Measurements from ENCODE around the gene BRD7. TPM values are rescaled to one million over a fixed set of nuclear protein-coding genes. Genes with fewer than 3 reads are reported as not detected.

Gene BRD7
- total and polyA plus RNA-seq, 2 of the 4 experiments (the other 2 are of a cell fraction), result 24.8 to 29.9 TPM

GRCh38 chr16:50360033-50360778 is 8.6 kb downstream of the BRD7 start:
- POLR2A ChIA-PET (ENCODE audit: unreplicated experiment), result no interaction called here
- in situ Hi-C loops (cut with MboI; ENCODE audit: low sequenced_read_pairs), result loop anchor here (25.0 kb wide), 1 partner anchor 273 kb away; no protein-coding TSS in a partner anchor

More at GRCh38 chr16:50360033-50360778, 8.6 kb downstream of the BRD7 start:
- no peak overlapping the region for H2AK9ac ChIP-seq (replicated peaks; ENCODE audit: low read depth, low read length, poor library complexity)
- TF ChIP-seq CHD1 (IDR thresholded peaks at IDR 0.05; ENCODE audit: low read depth, low read length) (no peak), USF2 (IDR thresholded peaks at IDR 0.05; ENCODE audit: low read depth, low read length) (no peak), MXI1 (IDR thresholded peaks at IDR 0.05; ENCODE audit: borderline replicate concordance, low read depth, low read length) (no peak), SMC3 (IDR thresholded peaks at IDR 0.05; ENCODE audit: low read depth, low read length) (no peak), RCOR1 (IDR thresholded peaks at IDR 0.05; ENCODE audit: insufficient replicate concordance, low read length) (no peak), ELK1 (IDR thresholded peaks at IDR 0.05; ENCODE audit: borderline replicate concordance, low read depth, low read length) (no peak), NFE2L2 (IDR thresholded peaks at IDR 0.05; ENCODE audit: low read depth, low read length) (no peak)
- peak; percentile 40 for DNase-seq
- H3K23ac ChIP-seq (ENCODE audit: low read depth, low read length), result no peak overlapping the region
- H3K18ac ChIP-seq (ENCODE audit: low read depth, low read length), result no peak overlapping the region
- peaks cover 32% of the 10 kb centered on the region in 2 experiments; a peak in 3 of 4 replicates for H3K79me1 ChIP-seq (ENCODE audit: low read depth in 1 of 2, low read length in 2 of 2)
- H4K20me1 ChIP-seq (ENCODE audit: insufficient read depth, low read length), result peaks cover 10% of the 10 kb centered on the region; the same call in 1 of the 2 replicates
- peaks cover 32% of the 10 kb centered on the region for H3K36me3 ChIP-seq (ENCODE audit: control insufficient read depth, insufficient read depth, low read length)
- no peak overlapping the region for H3K4ac ChIP-seq (ENCODE audit: low read depth, low read length)
- H2AFZ ChIP-seq (replicated peaks; ENCODE audit: low read length, poor library complexity), result no peak overlapping the region
- intact Hi-C loops (cut with micrococcal nuclease), result no loop called here
- no peak overlapping the region for H4K91ac ChIP-seq (ENCODE audit: insufficient read depth, low read depth, low read length)
- WGBS, 2 experiments (ENCODE audit: extremely low coverage in 2 of 2, insufficient read length in 1 of 2), result 60% methylated on average over 1 of the region's 6 CpGs; no CpG with 5 or more reads in 1 of the 2 experiments
- BruUV-seq (replicated peaks), result no TSS peak
- no peak overlapping the region for H4K5ac ChIP-seq (ENCODE audit: low read depth, low read length)
- no peak overlapping the region for H4K8ac ChIP-seq (ENCODE audit: low read depth in 2 of 2, low read length in 2 of 2)
- no peak overlapping the region for H3K14ac ChIP-seq (replicated peaks; ENCODE audit: low read depth, low read length)
- H2BK120ac ChIP-seq (ENCODE audit: low read depth, low read length), result no peak overlapping the region
- no peak overlapping the region for H2BK15ac ChIP-seq (ENCODE audit: low read depth, low read length)
- ATAC-seq (ENCODE audit: low read depth), result no peak
- H3K56ac ChIP-seq (ENCODE audit: extremely low read depth, insufficient read depth, low read length), result no peak overlapping the region
- no peak overlapping the region for H3K9ac ChIP-seq (ENCODE audit: low read depth, low read length)
- H2BK20ac ChIP-seq (ENCODE audit: low read depth, low read length), result no peak overlapping the region
- no peak overlapping the region for H3K4me2 ChIP-seq (ENCODE audit: low read depth, low read length)
- CTCF ChIA-PET, result interaction anchor here (0.5 to 1.2 kb wide), 5 partner anchors 9 to 446 kb away, joined by 3 to 4 read pairs (median 3); partner anchors contain the start of genes BRD7 and CNEP1R1
- no peaks in the 10 kb centered on the region; the same call in 1 of the 2 replicates for H3K9me1 ChIP-seq (ENCODE audit: insufficient read depth, low read length)
- H2BK5ac ChIP-seq (ENCODE audit: low read depth, low read length, poor library complexity, severe bottlenecking), result no peak overlapping the region
- H3K9me3 ChIP-seq (ENCODE audit: control insufficient read depth, insufficient read depth, low read length), result no peaks in the 10 kb centered on the region
- no peaks in the 10 kb centered on the region; the same call in 1 of the 2 replicates for H3K4me1 ChIP-seq (ENCODE audit: control insufficient read depth, insufficient read depth, low read length)
- dilution Hi-C loops (cut with HindIII; ENCODE audit: low sequenced_read_pairs, unreplicated experiment), result no loop called here
- H3K27ac ChIP-seq (ENCODE audit: insufficient read depth, low read length), result no peak overlapping the region
- no peak overlapping the region for H3K4me3 ChIP-seq (ENCODE audit: insufficient read depth, low read depth, low read length)
- no peaks in the 10 kb centered on the region for H3K27me3 ChIP-seq (ENCODE audit: control insufficient read depth, insufficient read depth, low read length)
- no peak overlapping the region for H2AK5ac ChIP-seq (ENCODE audit: low read depth, low read length)

Measured in IMR-90 (cell line).